Breast epithelium (tissue), 3 donors: ENCODE results near the gene EPHA3.

ENCODE experiments used
- POLR2A ChIP-seq: fragments of 450-650 bp; IDR thresholded peaks from one replicate; pipeline ENCODE4 v1.6.1; 2016; ENCODE audit warnings: antibody characterized with exemption, mild to moderate bottlenecking, moderate library complexity
- TF ChIP-seq, protein P1 (sequence below), 3 donors: fragments of 450-650 bp; IDR thresholded peaks; one replicate each; pipeline ENCODE4 v1.5.1; 2016 to 2017; ENCODE audit warnings: antibody characterized with exemption in 3 of 3, mild to moderate bottlenecking in 3 of 3, moderate library complexity in 3 of 3

GRCh38 chr3:89186456-89186855 is 79.0 kb downstream of the EPHA3 start:
- no peak for TF ChIP-seq POLR2A
- TF ChIP-seq, protein P1, sequence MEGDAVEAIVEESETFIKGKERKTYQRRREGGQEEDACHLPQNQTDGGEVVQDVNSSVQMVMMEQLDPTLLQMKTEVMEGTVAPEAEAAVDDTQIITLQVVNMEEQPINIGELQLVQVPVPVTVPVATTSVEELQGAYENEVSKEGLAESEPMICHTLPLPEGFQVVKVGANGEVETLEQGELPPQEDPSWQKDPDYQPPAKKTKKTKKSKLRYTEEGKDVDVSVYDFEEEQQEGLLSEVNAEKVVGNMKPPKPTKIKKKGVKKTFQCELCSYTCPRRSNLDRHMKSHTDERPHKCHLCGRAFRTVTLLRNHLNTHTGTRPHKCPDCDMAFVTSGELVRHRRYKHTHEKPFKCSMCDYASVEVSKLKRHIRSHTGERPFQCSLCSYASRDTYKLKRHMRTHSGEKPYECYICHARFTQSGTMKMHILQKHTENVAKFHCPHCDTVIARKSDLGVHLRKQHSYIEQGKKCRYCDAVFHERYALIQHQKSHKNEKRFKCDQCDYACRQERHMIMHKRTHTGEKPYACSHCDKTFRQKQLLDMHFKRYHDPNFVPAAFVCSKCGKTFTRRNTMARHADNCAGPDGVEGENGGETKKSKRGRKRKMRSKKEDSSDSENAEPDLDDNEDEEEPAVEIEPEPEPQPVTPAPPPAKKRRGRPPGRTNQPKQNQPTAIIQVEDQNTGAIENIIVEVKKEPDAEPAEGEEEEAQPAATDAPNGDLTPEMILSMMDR (IDR thresholded peaks at IDR 0.05), result no peak
